Type B pancreatic cell (in vitro differentiated cells): ENCODE results near the gene DAZAP1. TPM values are rescaled to one million over a fixed set of nuclear protein-coding genes. Genes with fewer than 3 reads are reported as not detected.

Source experiments
- DNase-seq: peaks from one replicate; pipeline ENCODE4 v3.0.0; 2021; ENCODE audit warnings: mixed read lengths; ENCODE audit not compliant: unreplicated experiment; ENCODE audit errors: extremely low spot score
- H3K27ac Mint-ChIP-seq: 2 replicates; pipeline ENCODE4 v1.8.0; 2021; ENCODE audit warnings: mild to moderate bottlenecking, mixed read lengths
- H3K27me3 Mint-ChIP-seq: 2 replicates; pipeline ENCODE4 v1.8.0; 2021; ENCODE audit warnings: mixed read lengths
- H3K36me3 Mint-ChIP-seq: 2 replicates; pipeline ENCODE4 v1.8.0; 2021; ENCODE audit warnings: mixed read lengths
- H3K4me1 Mint-ChIP-seq: one replicate; pipeline ENCODE4 v1.8.0; 2021; ENCODE audit warnings: mixed read lengths; ENCODE audit not compliant: unreplicated experiment
- H3K4me3 Mint-ChIP-seq: 2 replicates; pipeline ENCODE4 v1.8.0; 2021; ENCODE audit warnings: mild to moderate bottlenecking, mixed read lengths
- H3K9me3 Mint-ChIP-seq: 2 replicates; pipeline ENCODE4 v1.8.0; 2021; ENCODE audit warnings: mixed read lengths
- CTCF ChIP-seq: fragments of 200-600 bp; sonication (generic); conservative IDR thresholded peaks from 2 replicates; pipeline ENCODE4 v1.5.0; 2021; ENCODE audit warnings: antibody characterized with exemption, mild to moderate bottlenecking
- total RNA-seq: library from RNA; stranded (reverse); gene quantifications from 2 replicates; pipeline ENCODE4 v1.2.1, GENCODE V29; 2021; ENCODE audit warnings: low replicate concordance

DAZAP1 gene
- total RNA-seq, 1 donor from 2014 or later: 124 TPM

- TF ChIP-seq CTCF: no peak
- DNase-seq: no peak
- peak overlapping the region; percentile 77 for H3K4me3 Mint-ChIP-seq
- H3K36me3 Mint-ChIP-seq: peaks cover 9% of the 10 kb centered on the region
- peaks cover 8% of the 10 kb centered on the region for H3K4me1 Mint-ChIP-seq
- peaks cover 4% of the 10 kb centered on the region for H3K27me3 Mint-ChIP-seq
- peak overlapping the region; percentile 53 for H3K27ac Mint-ChIP-seq
- no peaks in the 10 kb centered on the region for H3K9me3 Mint-ChIP-seq
These were observed 33.6 kb downstream of the DAZAP1 start for GRCh38 chr19:1441022-1441426.

- Mint-ChIP-seq H3K36me3 (peaks cover 9% of the 10 kb centered on the region), H3K27me3 (peaks cover 4% of the 10 kb centered on the region), H3K4me3 (peak overlapping the region; percentile 56), H3K27ac (no peak overlapping the region), H3K9me3 (no peaks in the 10 kb centered on the region), H3K4me1 (peaks cover 8% of the 10 kb centered on the region)
- TF ChIP-seq CTCF: no peak
- DNase-seq: no peak
These were observed 34.5 kb downstream of the DAZAP1 start for GRCh38 chr19:1441677-1442438.

- DNase-seq: peak; percentile 88
- Mint-ChIP-seq H3K27me3 (peaks cover 28% of the 10 kb centered on the region), H3K36me3 (peaks cover 5% of the 10 kb centered on the region), H3K4me1 (peaks cover 10% of the 10 kb centered on the region), H3K27ac (peak overlapping the region; percentile 56), H3K9me3 (no peaks in the 10 kb centered on the region), H3K4me3 (peak overlapping the region; percentile 81)
- peak; percentile 97 for TF ChIP-seq CTCF
These were observed 38.0 kb downstream of the DAZAP1 start for GRCh38 chr19:1445185-1445931.

GRCh38 chr19:1445932-1446712 is 38.7 kb downstream of the DAZAP1 start:
- Mint-ChIP-seq H3K9me3 (no peaks in the 10 kb centered on the region), H3K4me3 (no peak overlapping the region), H3K36me3 (peaks cover 5% of the 10 kb centered on the region), H3K27me3 (peaks cover 36% of the 10 kb centered on the region), H3K4me1 (peaks cover 15% of the 10 kb centered on the region), H3K27ac (no peak overlapping the region)
- no peak for TF ChIP-seq CTCF
- no peak for DNase-seq

- Mint-ChIP-seq H3K9me3 (no peaks in the 10 kb centered on the region), H3K27me3 (peaks cover 43% of the 10 kb centered on the region), H3K27ac (no peak overlapping the region), H3K4me3 (peak overlapping the region; percentile 70), H3K36me3 (peaks cover 5% of the 10 kb centered on the region), H3K4me1 (peaks cover 15% of the 10 kb centered on the region)
- TF ChIP-seq CTCF: no peak
- no peak for DNase-seq
These were observed 39.5 kb downstream of the DAZAP1 start for GRCh38 chr19:1446713-1447481.
